ENCODE measurements around the gene DNAH3.
A peak's percentile ranks its signal among the peaks of the same experiment; 100 is the strongest.
"Not testable (repeated sequence)": the region's sequence is repeated elsewhere in the genome, so short reads cannot be mapped to it uniquely, and the experiment has no call there.

The DNAH3 gene

DNA sequence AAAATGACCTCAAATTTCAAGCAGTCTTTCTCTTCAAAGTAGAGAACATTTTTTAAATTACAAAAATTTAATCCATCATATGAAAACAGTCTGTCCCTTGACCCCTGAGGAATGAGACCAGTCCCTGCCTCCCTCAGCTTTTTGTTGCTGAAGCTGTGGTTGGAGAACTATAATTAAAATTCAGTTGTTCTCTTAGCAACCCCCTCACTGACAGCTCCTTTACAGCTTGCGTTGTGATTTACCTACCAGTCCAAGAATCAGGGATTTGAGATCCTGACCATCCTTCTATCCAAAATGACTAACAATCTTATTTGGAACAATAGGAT, 220.3 kb downstream of the DNAH3 start:
- DNase-seq (ENCODE audit: low spot score), result no peak
- in situ Hi-C loops (cut with MboI; ENCODE audit: low pct_unique_long_range_greater_than_20kb, low sequenced_read_pairs, unreplicated experiment), result no loop called here
- TF ChIP-seq, protein P1, sequence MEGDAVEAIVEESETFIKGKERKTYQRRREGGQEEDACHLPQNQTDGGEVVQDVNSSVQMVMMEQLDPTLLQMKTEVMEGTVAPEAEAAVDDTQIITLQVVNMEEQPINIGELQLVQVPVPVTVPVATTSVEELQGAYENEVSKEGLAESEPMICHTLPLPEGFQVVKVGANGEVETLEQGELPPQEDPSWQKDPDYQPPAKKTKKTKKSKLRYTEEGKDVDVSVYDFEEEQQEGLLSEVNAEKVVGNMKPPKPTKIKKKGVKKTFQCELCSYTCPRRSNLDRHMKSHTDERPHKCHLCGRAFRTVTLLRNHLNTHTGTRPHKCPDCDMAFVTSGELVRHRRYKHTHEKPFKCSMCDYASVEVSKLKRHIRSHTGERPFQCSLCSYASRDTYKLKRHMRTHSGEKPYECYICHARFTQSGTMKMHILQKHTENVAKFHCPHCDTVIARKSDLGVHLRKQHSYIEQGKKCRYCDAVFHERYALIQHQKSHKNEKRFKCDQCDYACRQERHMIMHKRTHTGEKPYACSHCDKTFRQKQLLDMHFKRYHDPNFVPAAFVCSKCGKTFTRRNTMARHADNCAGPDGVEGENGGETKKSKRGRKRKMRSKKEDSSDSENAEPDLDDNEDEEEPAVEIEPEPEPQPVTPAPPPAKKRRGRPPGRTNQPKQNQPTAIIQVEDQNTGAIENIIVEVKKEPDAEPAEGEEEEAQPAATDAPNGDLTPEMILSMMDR (IDR thresholded peaks at IDR 0.05; ENCODE audit: extremely low read depth, insufficient read depth, missing control alignments), result no peak

DNA sequence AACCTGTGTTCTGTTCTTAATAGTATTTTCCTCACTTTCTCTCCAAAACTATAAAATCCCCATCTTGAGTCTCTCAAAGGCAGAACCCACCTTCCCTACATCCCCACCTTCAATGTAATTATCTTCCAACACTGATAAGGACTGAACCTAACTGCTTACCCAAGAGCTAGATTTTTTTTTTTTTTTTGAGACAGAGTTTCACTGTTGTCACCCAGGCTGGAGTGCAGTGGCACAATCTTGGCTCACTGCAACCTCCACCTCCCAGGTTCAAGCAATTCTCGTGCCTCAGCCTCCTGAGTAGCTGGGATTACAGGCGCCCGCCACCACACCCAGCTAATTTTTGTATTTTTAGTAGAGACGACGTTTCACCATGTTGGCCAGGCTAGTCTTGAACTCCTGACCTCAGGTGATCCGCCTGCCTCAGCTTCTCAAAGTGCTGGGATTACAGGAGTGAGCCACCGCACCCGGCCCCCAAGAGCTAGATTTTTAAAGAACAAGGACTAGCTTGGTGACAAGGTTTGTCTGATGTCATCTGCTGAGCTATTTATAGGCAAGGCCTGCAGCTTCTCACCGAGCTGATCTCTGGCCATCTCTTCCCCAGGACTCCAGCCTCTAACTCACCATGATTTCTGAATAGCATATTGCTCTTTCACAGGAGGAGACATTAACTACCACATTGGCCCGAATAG, 220.8 kb downstream of the DNAH3 start:
- DNase-seq (ENCODE audit: low spot score), result peak; percentile 30
- in situ Hi-C loops (cut with MboI; ENCODE audit: low pct_unique_long_range_greater_than_20kb, low sequenced_read_pairs, unreplicated experiment), result not testable (repeated sequence)

DNA sequence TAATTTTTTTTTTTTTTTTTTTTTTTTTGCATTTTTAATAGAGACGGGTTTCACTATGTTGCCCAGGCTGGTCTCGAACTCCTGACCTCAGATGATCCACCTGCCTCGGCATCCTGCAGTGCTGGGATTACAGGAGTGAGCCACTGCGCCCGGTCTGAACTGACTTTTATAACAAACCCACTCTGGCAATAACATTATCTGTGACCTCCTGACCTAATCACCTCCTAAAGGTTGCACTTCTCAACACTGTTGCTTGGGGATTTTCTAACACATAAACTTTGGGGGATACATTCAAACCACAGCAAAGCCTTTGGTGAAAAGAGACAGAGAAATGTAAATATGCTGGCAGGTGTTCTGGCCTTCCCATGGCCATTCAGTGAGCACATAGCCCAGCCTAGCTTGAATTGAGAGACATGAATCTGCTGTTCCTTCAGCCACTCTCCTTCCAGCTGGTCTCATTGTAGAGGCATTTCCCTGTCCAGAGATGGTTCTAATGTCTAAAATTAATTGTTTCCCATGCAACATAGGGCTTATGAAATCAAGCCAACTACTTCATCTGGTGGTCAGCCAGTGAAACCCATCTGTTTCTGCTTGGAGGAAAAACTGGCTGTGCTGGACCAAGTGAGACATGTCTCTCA, 221.8 kb downstream of the DNAH3 start:
- peak; percentile 32 for DNase-seq (ENCODE audit: low spot score)
- TF ChIP-seq, protein P1 (IDR thresholded peaks at IDR 0.05; ENCODE audit: extremely low read depth, insufficient read depth, missing control alignments), result no peak
- in situ Hi-C loops (cut with MboI; ENCODE audit: low pct_unique_long_range_greater_than_20kb, low sequenced_read_pairs, unreplicated experiment), result no loop called here

DNA sequence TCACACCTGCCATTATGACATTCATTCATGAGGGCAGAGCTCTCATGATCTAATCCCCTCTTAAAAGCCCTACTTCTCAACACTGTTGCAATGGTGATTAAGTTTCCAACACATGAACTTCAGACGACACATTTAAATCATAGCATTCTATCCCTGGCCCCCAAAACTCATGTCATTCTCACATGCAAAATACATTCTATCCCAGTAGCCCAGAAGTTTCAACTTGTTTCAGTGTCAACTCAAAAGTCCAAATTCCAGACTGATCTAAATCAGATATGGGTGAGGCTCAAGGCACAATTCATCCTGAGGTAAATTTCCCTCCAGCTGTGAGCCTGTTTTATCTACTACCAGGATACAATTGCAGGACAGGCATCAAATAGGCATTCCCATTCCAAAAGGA, 224.9 kb downstream of the DNAH3 start:
- TF ChIP-seq, protein P1 (IDR thresholded peaks at IDR 0.05; ENCODE audit: extremely low read depth, insufficient read depth, missing control alignments), result no peak
- in situ Hi-C loops (cut with MboI; ENCODE audit: low pct_unique_long_range_greater_than_20kb, low sequenced_read_pairs, unreplicated experiment), result no loop called here
- no peak for DNase-seq (ENCODE audit: low spot score)

DNA sequence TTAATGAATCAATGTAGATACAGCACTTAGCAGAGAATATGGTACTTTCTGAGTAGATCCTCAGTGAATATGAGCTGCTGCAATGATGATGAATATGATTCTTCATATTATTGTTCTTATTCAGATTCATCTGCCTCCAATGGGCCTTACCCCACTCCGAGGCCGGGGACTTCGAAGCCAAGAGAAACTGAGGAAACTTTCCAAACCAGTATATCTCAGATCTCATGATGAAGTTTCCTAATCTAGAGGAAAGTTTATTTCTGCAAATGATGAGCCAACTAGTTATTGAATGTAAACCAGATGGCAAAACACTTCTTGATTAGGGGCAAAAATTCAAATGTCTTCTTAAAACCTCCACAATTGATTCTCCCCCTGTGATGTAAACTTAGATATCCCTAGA, 226.8 kb downstream of the DNAH3 start:
- DNase-seq (ENCODE audit: low spot score), result no peak
- in situ Hi-C loops (cut with MboI; ENCODE audit: low pct_unique_long_range_greater_than_20kb, low sequenced_read_pairs, unreplicated experiment), result no loop called here
- TF ChIP-seq, protein P1 (IDR thresholded peaks at IDR 0.05; ENCODE audit: extremely low read depth, insufficient read depth, missing control alignments), result no peak

DNA sequence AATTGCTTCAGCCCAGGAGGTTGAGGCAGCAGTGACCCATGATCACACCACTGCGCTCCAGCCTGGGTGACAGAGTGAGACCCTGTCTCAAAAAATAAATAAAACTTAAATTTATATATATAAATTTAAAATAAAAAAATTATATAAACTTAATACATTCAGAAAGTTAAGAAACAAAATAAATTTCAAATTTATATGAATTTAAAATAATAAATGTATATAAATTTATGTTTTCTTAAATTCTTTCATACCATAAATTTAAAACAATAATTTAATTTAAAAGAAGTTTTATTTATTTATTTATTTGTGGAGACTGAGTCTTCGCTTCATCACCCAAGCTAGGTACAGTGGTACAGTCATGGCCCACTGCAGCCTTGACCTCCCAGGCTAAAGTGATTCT, 229.8 kb downstream of the DNAH3 start:
- TF ChIP-seq, protein P1 (IDR thresholded peaks at IDR 0.05; ENCODE audit: extremely low read depth, insufficient read depth, missing control alignments), result no peak
- in situ Hi-C loops (cut with MboI; ENCODE audit: low pct_unique_long_range_greater_than_20kb, low sequenced_read_pairs, unreplicated experiment), result no loop called here
- no peak for DNase-seq (ENCODE audit: low spot score)

DNA sequence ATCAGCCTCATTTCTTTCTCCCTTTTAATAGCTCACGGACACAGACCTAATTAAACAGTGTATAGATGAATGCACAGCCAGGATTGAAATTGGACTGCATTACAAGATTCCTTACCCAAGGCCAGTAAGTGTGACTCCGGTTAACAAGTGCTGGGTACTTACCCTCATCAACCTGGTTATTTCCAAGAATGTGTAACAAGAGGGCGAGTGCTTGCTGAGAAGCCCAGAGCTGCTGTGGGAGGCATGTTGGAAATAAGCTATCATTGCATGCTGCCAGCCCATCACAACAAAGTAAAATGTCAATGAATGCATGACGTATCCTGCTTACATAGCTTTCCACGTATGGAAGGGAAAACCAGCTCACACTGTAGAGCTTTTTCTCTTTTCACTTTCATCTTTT, 230.6 kb downstream of the DNAH3 start:
- TF ChIP-seq, protein P1 (IDR thresholded peaks at IDR 0.05; ENCODE audit: extremely low read depth, insufficient read depth, missing control alignments), result no peak
- no peak for DNase-seq (ENCODE audit: low spot score)
- in situ Hi-C loops (cut with MboI; ENCODE audit: low pct_unique_long_range_greater_than_20kb, low sequenced_read_pairs, unreplicated experiment), result no loop called here

Data from GM13977 (cell line).